ENCODE results near the gene RNF19B.

The RNF19B gene

DNA sequence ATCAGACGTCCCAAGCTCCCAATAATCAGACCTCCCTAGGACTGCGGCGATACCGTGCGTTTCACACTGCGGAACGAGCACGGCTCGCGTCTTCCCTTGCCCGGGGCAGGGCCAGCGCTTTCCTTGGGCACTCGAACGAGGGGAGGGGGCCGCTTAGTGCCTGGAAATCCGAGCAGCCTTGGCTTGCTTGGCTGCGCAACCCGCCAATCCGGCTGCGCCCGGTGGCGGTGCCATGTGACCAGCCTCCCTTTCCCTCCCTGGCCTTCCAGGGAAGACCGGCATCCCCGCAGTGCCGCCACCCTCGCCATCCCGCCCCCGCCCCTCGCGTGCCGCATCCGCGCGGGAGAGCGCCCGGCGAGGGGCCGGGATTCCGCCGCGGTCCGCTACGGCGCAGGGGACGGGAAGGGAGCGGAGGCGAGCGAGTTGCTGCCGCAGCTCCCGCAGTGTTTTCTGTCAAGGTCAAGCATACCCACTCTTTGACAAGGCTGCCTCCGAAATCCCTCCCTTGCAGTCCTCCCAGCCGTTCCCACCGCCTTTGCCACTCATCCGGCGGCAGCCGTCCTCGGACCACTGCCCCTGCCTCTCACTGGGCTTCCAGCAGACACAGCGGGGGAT lies 8.3 kb upstream of the RNF19B start:
- no peak overlapping the region for H2AFZ ChIP-seq (ENCODE audit: low read depth, low read length)
- H3K4me3 ChIP-seq (ENCODE audit: low read depth in 1 of 2, low read length in 2 of 2) = no peak overlapping the region
- no peak overlapping the region for H3K27ac ChIP-seq (ENCODE audit: low read length)
- no peaks in the 10 kb centered on the region for H3K36me3 ChIP-seq (ENCODE audit: insufficient read depth, low read length)
- DNase-seq = no peak
- H3K9me3 ChIP-seq (ENCODE audit: insufficient read depth, low read length, severe bottlenecking) = no peaks in the 10 kb centered on the region
- H3K4me1 ChIP-seq (ENCODE audit: insufficient read depth, low read length) = no peaks in the 10 kb centered on the region
- H3K4me2 ChIP-seq (ENCODE audit: insufficient read depth, low read length) = no peak overlapping the region
- H3K79me2 ChIP-seq (ENCODE audit: insufficient read depth, low read length) = no peaks in the 10 kb centered on the region
- no peak for ATAC-seq (ENCODE audit: insufficient read depth, low read depth)
- TF ChIP-seq, protein P1, sequence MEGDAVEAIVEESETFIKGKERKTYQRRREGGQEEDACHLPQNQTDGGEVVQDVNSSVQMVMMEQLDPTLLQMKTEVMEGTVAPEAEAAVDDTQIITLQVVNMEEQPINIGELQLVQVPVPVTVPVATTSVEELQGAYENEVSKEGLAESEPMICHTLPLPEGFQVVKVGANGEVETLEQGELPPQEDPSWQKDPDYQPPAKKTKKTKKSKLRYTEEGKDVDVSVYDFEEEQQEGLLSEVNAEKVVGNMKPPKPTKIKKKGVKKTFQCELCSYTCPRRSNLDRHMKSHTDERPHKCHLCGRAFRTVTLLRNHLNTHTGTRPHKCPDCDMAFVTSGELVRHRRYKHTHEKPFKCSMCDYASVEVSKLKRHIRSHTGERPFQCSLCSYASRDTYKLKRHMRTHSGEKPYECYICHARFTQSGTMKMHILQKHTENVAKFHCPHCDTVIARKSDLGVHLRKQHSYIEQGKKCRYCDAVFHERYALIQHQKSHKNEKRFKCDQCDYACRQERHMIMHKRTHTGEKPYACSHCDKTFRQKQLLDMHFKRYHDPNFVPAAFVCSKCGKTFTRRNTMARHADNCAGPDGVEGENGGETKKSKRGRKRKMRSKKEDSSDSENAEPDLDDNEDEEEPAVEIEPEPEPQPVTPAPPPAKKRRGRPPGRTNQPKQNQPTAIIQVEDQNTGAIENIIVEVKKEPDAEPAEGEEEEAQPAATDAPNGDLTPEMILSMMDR (IDR thresholded peaks at IDR 0.05; ENCODE audit: borderline replicate concordance, extremely low read depth, low read length, poor library complexity, severe bottlenecking) = no peak
- TF ChIP-seq EZH2 (IDR thresholded peaks at IDR 0.05; ENCODE audit: borderline replicate concordance, low read depth, low read length, severe bottlenecking) = no peak
- no peak overlapping the region for H3K9ac ChIP-seq (ENCODE audit: low read depth, low read length)
- H4K20me1 ChIP-seq (ENCODE audit: insufficient read depth, low read length) = no peaks in the 10 kb centered on the region
- no peaks in the 10 kb centered on the region for H3K27me3 ChIP-seq (ENCODE audit: insufficient read depth, low read length, poor library complexity)

DNA sequence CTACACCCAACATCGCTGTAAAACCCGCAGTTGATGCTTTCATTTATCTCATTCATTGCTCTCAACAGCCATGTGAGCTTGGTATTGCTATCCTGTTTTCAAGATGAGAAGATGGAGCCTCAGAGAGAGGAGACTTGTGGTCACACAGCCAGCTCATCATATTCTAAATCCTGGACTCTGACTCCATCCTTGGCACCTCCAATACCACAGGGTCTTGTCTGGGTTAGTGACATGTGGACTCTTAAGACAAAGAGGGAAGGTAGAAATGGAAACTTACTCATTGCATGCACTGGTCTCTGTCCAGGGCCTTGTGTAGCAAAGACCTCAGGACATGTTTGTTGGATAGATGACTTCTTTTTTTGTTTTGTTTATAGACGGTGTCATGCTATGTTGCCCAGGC lies 7.0 kb upstream of the RNF19B start:
- no peak overlapping the region for H3K27ac ChIP-seq (ENCODE audit: low read length)
- no peaks in the 10 kb centered on the region for H3K79me2 ChIP-seq (ENCODE audit: insufficient read depth, low read length)
- H3K27me3 ChIP-seq (ENCODE audit: insufficient read depth, low read length, poor library complexity) = no peaks in the 10 kb centered on the region
- H2AFZ ChIP-seq (ENCODE audit: low read depth, low read length) = no peak overlapping the region
- no peak overlapping the region for H3K9ac ChIP-seq (ENCODE audit: low read depth, low read length)
- H3K9me3 ChIP-seq (ENCODE audit: insufficient read depth, low read length, severe bottlenecking) = no peaks in the 10 kb centered on the region
- H3K4me3 ChIP-seq (ENCODE audit: low read depth in 1 of 2, low read length in 2 of 2) = no peak overlapping the region
- H3K4me1 ChIP-seq (ENCODE audit: insufficient read depth, low read length) = no peaks in the 10 kb centered on the region
- H3K36me3 ChIP-seq (ENCODE audit: insufficient read depth, low read length) = no peaks in the 10 kb centered on the region
- TF ChIP-seq, protein P1 (IDR thresholded peaks at IDR 0.05; ENCODE audit: borderline replicate concordance, extremely low read depth, low read length, poor library complexity, severe bottlenecking) = no peak
- TF ChIP-seq EZH2 (IDR thresholded peaks at IDR 0.05; ENCODE audit: borderline replicate concordance, low read depth, low read length, severe bottlenecking) = no peak
- no peak overlapping the region for H3K4me2 ChIP-seq (ENCODE audit: insufficient read depth, low read length)
- ATAC-seq (ENCODE audit: insufficient read depth, low read depth) = no peak
- no peaks in the 10 kb centered on the region for H4K20me1 ChIP-seq (ENCODE audit: insufficient read depth, low read length)
- DNase-seq = no peak

DNA sequence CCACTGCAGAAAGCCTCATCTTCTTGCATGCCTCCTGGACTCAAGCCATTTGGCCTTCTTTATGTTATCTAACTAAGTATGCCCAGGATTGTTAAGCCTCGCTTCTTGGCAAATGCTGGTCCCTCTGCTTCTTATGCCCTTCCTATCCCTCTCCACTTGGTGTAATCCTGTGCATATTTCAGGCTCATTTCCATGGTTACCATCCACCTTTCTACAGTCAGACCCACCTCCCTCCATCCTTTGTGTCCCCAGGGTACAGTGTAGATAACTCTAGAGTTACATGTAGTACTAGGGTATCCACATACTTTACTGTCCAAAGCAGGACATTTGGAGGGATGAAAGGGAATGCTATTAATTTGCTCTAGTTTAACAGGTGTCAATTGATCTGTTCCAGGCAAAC lies 6.5 kb upstream of the RNF19B start:
- no peaks in the 10 kb centered on the region for H3K36me3 ChIP-seq (ENCODE audit: insufficient read depth, low read length)
- no peak overlapping the region for H3K4me2 ChIP-seq (ENCODE audit: insufficient read depth, low read length)
- TF ChIP-seq EZH2 (IDR thresholded peaks at IDR 0.05; ENCODE audit: borderline replicate concordance, low read depth, low read length, severe bottlenecking) = no peak
- TF ChIP-seq, protein P1 (IDR thresholded peaks at IDR 0.05; ENCODE audit: borderline replicate concordance, extremely low read depth, low read length, poor library complexity, severe bottlenecking) = no peak
- DNase-seq = no peak
- H3K9me3 ChIP-seq (ENCODE audit: insufficient read depth, low read length, severe bottlenecking) = no peaks in the 10 kb centered on the region
- no peaks in the 10 kb centered on the region for H3K4me1 ChIP-seq (ENCODE audit: insufficient read depth, low read length)
- no peak overlapping the region for H2AFZ ChIP-seq (ENCODE audit: low read depth, low read length)
- no peaks in the 10 kb centered on the region for H4K20me1 ChIP-seq (ENCODE audit: insufficient read depth, low read length)
- H3K27me3 ChIP-seq (ENCODE audit: insufficient read depth, low read length, poor library complexity) = no peaks in the 10 kb centered on the region
- no peak overlapping the region for H3K27ac ChIP-seq (ENCODE audit: low read length)
- no peak overlapping the region for H3K4me3 ChIP-seq (ENCODE audit: low read depth in 1 of 2, low read length in 2 of 2)
- no peak overlapping the region for H3K9ac ChIP-seq (ENCODE audit: low read depth, low read length)
- no peak for ATAC-seq (ENCODE audit: insufficient read depth, low read depth)
- no peaks in the 10 kb centered on the region for H3K79me2 ChIP-seq (ENCODE audit: insufficient read depth, low read length)
